CD14-positive monocyte (primary cell): ENCODE measurements around the gene CDH4. TPM values are rescaled to one million over a fixed set of nuclear protein-coding genes. Genes with fewer than 3 reads are reported as not detected.

Experiments
- DNase-seq, 3 donors: peaks; one replicate each; pipeline ENCODE4 v3.0.0-alpha.2; 2011 to 2022
- H2AFZ ChIP-seq: 2 replicates; pipeline ENCODE4 v1.6.0; 2012; ENCODE audit warnings: mild to moderate bottlenecking, low read depth, low read length, inconsistent platforms; ENCODE audit not compliant: insufficient read depth, poor library complexity, severe bottlenecking
- H3K27ac ChIP-seq, 2 donors: 1 replicate in 1 of 2; 2 replicates in 1 of 2; pipeline ENCODE4 v1.5.1; 2012 to 2013; ENCODE audit warnings: low read length in 2 of 2, control low read depth in 1 of 2, inconsistent platforms in 1 of 2, low read depth in 1 of 2, mild to moderate bottlenecking in 1 of 2
- H3K27me3 ChIP-seq, 2 donors: one replicate each; pipeline versions ENCODE4 v1.6.0 to v1.6.1; 2011 to 2013; ENCODE audit warnings: low read length in 2 of 2; ENCODE audit not compliant: control insufficient read depth in 2 of 2, insufficient read depth in 2 of 2
- H3K36me3 ChIP-seq, 2 donors: replicated peaks in 1 of 2; 1 replicate in 1 of 2; 2 replicates in 1 of 2; pipeline versions ENCODE4 v1.5.1 to v1.6.1; 2012 to 2013; ENCODE audit warnings: low read length in 2 of 2, control low read depth in 1 of 2, inconsistent platforms in 1 of 2, mild to moderate bottlenecking in 1 of 2; ENCODE audit not compliant: insufficient read depth in 2 of 2, control insufficient read depth in 1 of 2
- H3K4me1 ChIP-seq, 2 donors: 1 replicate in 1 of 2; 2 replicates in 1 of 2; pipeline versions ENCODE4 v1.5.1 to v1.6.1; 2012 to 2013; ENCODE audit warnings: low read length in 2 of 2, control low read depth in 1 of 2, inconsistent platforms in 1 of 2, mild to moderate bottlenecking in 1 of 2, moderate library complexity in 1 of 2; ENCODE audit not compliant: insufficient read depth in 2 of 2, control insufficient read depth in 1 of 2
- H3K4me2 ChIP-seq: replicated peaks from 2 replicates; pipeline ENCODE3; 2012; ENCODE audit warnings: low read length, moderate library complexity, mild to moderate bottlenecking; ENCODE audit not compliant: poor library complexity, severe bottlenecking; ENCODE audit errors: extremely low read depth
- H3K4me3 ChIP-seq, 3 experiments: fragments of 200-600 bp in 1 of 3; sonication (generic) in 1 of 3; replicated peaks in 1 of 3; 1 replicate in 2 of 3; 2 replicates in 1 of 3; pipeline ENCODE4 v1.5.1; 2011 to 2013; ENCODE audit warnings: low read length in 3 of 3, mild to moderate bottlenecking in 3 of 3, control low read depth in 2 of 3, low read depth in 2 of 3, inconsistent platforms in 1 of 3, moderate library complexity in 1 of 3
- H3K79me2 ChIP-seq: 2 replicates; pipeline ENCODE4 v1.6.0; 2012; ENCODE audit warnings: mild to moderate bottlenecking, control low read depth, inconsistent platforms, low read length, moderate library complexity; ENCODE audit not compliant: insufficient read depth
- H3K9ac ChIP-seq: 2 replicates; pipeline ENCODE4 v1.6.0; 2017; ENCODE audit warnings: low read length, mild to moderate bottlenecking; ENCODE audit not compliant: insufficient read depth, poor library complexity, severe bottlenecking
- H3K9me3 ChIP-seq, 2 donors: replicated peaks in 1 of 2; 1 replicate in 1 of 2; 2 replicates in 1 of 2; pipeline versions ENCODE4 v1.5.1 to v1.6.1; 2012 to 2013; ENCODE audit warnings: low read length in 2 of 2, control low read depth in 1 of 2; ENCODE audit not compliant: control insufficient read depth in 1 of 2, insufficient read depth in 1 of 2
- H4K20me1 ChIP-seq: 2 replicates; pipeline ENCODE4 v1.6.0; 2012; ENCODE audit warnings: mild to moderate bottlenecking, low read length, control low read depth, moderate library complexity; ENCODE audit not compliant: insufficient read depth
- H3K27ac Mint-ChIP-seq, 7 donors: one replicate each; pipeline ENCODE4 v1.8.0; 2020; ENCODE audit warnings: mild to moderate bottlenecking in 7 of 7, mixed read lengths in 7 of 7, moderate library complexity in 6 of 7, inconsistent platforms in 2 of 7
- H3K27me3 Mint-ChIP-seq, 3 donors: one replicate each; pipeline ENCODE4 v1.8.0; 2021 to 2022; ENCODE audit warnings: low read depth in 3 of 3, mild to moderate bottlenecking in 3 of 3, mixed read lengths in 3 of 3, moderate library complexity in 3 of 3, inconsistent platforms in 1 of 3
- H3K36me3 Mint-ChIP-seq, 2 donors: one replicate each; pipeline ENCODE4 v1.8.0; 2020; ENCODE audit warnings: mixed read lengths in 2 of 2, inconsistent platforms in 1 of 2, mild to moderate bottlenecking in 1 of 2
- H3K4me1 Mint-ChIP-seq: one replicate; pipeline ENCODE4 v1.8.0; 2020; ENCODE audit warnings: mild to moderate bottlenecking, mixed read lengths
- H3K4me3 Mint-ChIP-seq, 2 donors: one replicate each; pipeline ENCODE4 v1.8.0; 2020; ENCODE audit warnings: mild to moderate bottlenecking in 2 of 2, mixed read lengths in 2 of 2, moderate library complexity in 1 of 2
- H3K9me3 Mint-ChIP-seq, 7 donors: one replicate each; pipeline ENCODE4 v1.8.0; 2020 to 2022; ENCODE audit warnings: mixed read lengths in 7 of 7, mild to moderate bottlenecking in 6 of 7, moderate library complexity in 6 of 7, inconsistent platforms in 2 of 7
- WGBS: methylation state at CpG from one replicate; pipeline ENCODE4 v1.1.5; 2013; ENCODE audit warnings: missing lambda C conversion rate; ENCODE audit not compliant: insufficient coverage; 5-methylcytosine and 5-hydroxymethylcytosine counted together
- intact Hi-C, 2 donors: fragments of 100-400 bp; cut with micrococcal nuclease; formaldehyde crosslinking; loops; one replicate each; pipeline versions ENCODE4 v1.15.0 to v1.15.1; 2023
- polyA plus RNA-seq, 3 donors: library from polyadenylated mRNA; depleted of rRNA in 1 of 3; unstranded in 2 of 3; stranded (reverse) in 1 of 3; fragments of 300-500 nt in 2 of 3; fragments of >200 nt in 1 of 3; fragmentation: Illumina TruSeq in 2 of 3; gene quantifications; 1 replicate in 2 of 3; 2 replicates in 1 of 3; pipeline ENCODE4 v1.2.3, GENCODE V29; 2012 to 2021
- TF ChIP-seq, protein P1 (sequence below): fragments of 200-600 bp; IDR thresholded peaks from one replicate; pipeline ENCODE4 v1.8.0; 2022; ENCODE audit warnings: antibody characterized with exemption, mild to moderate bottlenecking

CDH4 gene
- polyA plus RNA-seq, 3 donors: not detected

DNA sequence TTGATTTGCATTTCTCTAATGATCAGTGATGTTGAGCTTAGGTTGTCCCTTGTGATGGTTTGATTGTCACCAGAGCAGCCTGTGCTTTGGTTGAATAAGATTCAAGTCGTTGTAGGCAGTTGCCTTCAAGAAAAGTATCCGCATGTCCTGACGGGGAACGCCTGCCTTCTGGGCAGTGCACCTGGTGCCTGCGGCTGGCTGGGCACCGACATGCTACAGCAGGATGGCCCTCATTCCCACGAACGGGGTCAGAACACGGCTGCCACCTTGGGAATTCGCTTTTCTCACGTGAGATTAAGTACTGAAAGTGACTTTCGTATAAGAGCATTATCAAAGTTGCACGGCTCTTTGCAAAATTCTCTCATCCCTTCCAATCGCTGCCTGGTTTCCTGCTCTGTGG, 78.4 kb downstream of the CDH4 start:
- H3K27ac ChIP-seq: no peak overlapping the region
- Mint-ChIP-seq H3K27ac (no peak overlapping the region), H3K36me3 (no peaks in the 10 kb centered on the region), H3K4me3 (no peak overlapping the region), H3K9me3 (peaks cover 0 to 26% (median 17%) of the 10 kb centered on the region in 7 donors), H3K27me3 (peaks cover 0 to 7% (median 5%) of the 10 kb centered on the region in 3 donors), H3K4me1 (peaks cover 8% of the 10 kb centered on the region)
- DNase-seq: no peak
- no peak overlapping the region for H3K4me2 ChIP-seq
- H3K4me3 ChIP-seq: no peak overlapping the region
- TF ChIP-seq, protein P1, sequence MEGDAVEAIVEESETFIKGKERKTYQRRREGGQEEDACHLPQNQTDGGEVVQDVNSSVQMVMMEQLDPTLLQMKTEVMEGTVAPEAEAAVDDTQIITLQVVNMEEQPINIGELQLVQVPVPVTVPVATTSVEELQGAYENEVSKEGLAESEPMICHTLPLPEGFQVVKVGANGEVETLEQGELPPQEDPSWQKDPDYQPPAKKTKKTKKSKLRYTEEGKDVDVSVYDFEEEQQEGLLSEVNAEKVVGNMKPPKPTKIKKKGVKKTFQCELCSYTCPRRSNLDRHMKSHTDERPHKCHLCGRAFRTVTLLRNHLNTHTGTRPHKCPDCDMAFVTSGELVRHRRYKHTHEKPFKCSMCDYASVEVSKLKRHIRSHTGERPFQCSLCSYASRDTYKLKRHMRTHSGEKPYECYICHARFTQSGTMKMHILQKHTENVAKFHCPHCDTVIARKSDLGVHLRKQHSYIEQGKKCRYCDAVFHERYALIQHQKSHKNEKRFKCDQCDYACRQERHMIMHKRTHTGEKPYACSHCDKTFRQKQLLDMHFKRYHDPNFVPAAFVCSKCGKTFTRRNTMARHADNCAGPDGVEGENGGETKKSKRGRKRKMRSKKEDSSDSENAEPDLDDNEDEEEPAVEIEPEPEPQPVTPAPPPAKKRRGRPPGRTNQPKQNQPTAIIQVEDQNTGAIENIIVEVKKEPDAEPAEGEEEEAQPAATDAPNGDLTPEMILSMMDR: no peak
- H3K36me3 ChIP-seq: no peaks in the 10 kb centered on the region
- no peaks in the 10 kb centered on the region for H3K27me3 ChIP-seq
- H3K9me3 ChIP-seq: peaks cover 0 to 60% of the 10 kb centered on the region in 2 donors
- no peak overlapping the region for H3K9ac ChIP-seq
- H2AFZ ChIP-seq: no peak overlapping the region
- 88% methylated on average over 11 of the region's 14 CpGs for WGBS
- H4K20me1 ChIP-seq: no peaks in the 10 kb centered on the region
- intact Hi-C loops: no loop called here
- H3K4me1 ChIP-seq: no peaks in the 10 kb centered on the region
- no peaks in the 10 kb centered on the region for H3K79me2 ChIP-seq

DNA sequence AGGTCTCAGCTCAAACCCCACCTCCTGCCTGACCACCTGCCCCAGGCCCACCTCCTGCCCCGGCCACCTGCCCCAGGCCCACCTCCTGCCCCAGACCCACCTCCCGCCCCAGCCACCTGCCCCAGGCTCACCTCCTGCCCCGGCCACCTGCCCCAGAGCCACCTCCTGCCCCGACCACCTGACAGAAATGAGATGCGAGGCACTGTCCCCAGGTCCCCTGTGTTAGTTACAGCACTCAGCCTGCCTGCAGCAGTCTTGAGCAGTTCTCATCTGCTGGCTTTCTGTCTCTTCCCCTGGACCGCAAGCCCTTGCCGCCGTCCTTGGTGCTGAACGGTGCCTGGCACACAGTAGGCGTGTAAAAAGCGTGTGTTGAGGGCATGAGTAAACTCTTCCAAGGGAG, 79.5 kb downstream of the CDH4 start:
- H3K27ac Mint-ChIP-seq: no peak overlapping the region
- Histone ChIP-seq H4K20me1 (no peaks in the 10 kb centered on the region), H3K9ac (no peak overlapping the region), H2AFZ (no peak overlapping the region), H3K4me1 (no peaks in the 10 kb centered on the region), H3K36me3 (no peaks in the 10 kb centered on the region), H3K27me3 (no peaks in the 10 kb centered on the region), H3K27ac (no peak overlapping the region), H3K9me3 (peaks cover 0 to 61% of the 10 kb centered on the region in 2 donors), H3K4me3 (no peak overlapping the region), H3K79me2 (no peaks in the 10 kb centered on the region), H3K4me2 (no peak overlapping the region)
- H3K4me3 Mint-ChIP-seq: no peak overlapping the region
- H3K4me1 Mint-ChIP-seq: peaks cover 8% of the 10 kb centered on the region
- intact Hi-C loops: no loop called here
- 84% methylated on average over 11 of the region's 11 CpGs for WGBS
- DNase-seq: peak in 1 of 3 donors; percentile 31
- TF ChIP-seq, protein P1: no peak
- H3K27me3 Mint-ChIP-seq: peaks cover 0 to 7% (median 3%) of the 10 kb centered on the region in 3 donors
- no peaks in the 10 kb centered on the region for H3K36me3 Mint-ChIP-seq
- peaks cover 0 to 30% (median 22%) of the 10 kb centered on the region in 7 donors for H3K9me3 Mint-ChIP-seq
